Mesothelial cell of epicardium (in vitro differentiated cells): ENCODE measurements around the gene TBCD. TPM values are rescaled to one million over a fixed set of nuclear protein-coding genes. Genes with fewer than 3 reads are reported as not detected.

Experiments used
- DNase-seq, 2 experiments: peaks; one replicate each; pipeline ENCODE4 v3.0.0; 2021; ENCODE audit warnings: low spot score in 2 of 2; ENCODE audit not compliant: unreplicated experiment in 2 of 2
- H3K27ac Mint-ChIP-seq: 2 replicates; pipeline ENCODE4 v1.8.0; 2021; ENCODE audit warnings: mixed read lengths
- H3K27me3 Mint-ChIP-seq: 2 replicates; pipeline ENCODE4 v1.8.0; 2021; ENCODE audit warnings: low read depth, mixed read lengths
- H3K36me3 Mint-ChIP-seq: 2 replicates; pipeline ENCODE4 v1.8.0; 2021; ENCODE audit warnings: mixed read lengths
- H3K4me1 Mint-ChIP-seq: 2 replicates; pipeline ENCODE4 v1.8.0; 2021; ENCODE audit warnings: mixed read lengths
- H3K4me3 Mint-ChIP-seq: 2 replicates; pipeline ENCODE4 v1.8.0; 2021; ENCODE audit warnings: mild to moderate bottlenecking, moderate library complexity, mixed read lengths
- H3K9me3 Mint-ChIP-seq: 2 replicates; pipeline ENCODE4 v1.8.0; 2021; ENCODE audit warnings: mixed read lengths
- CTCF ChIP-seq: fragments of 200-600 bp; sonication (generic); IDR thresholded peaks from one replicate; pipeline ENCODE4 v1.5.0; 2021; ENCODE audit warnings: antibody characterized with exemption; ENCODE audit not compliant: unreplicated experiment
- total RNA-seq: library from RNA; stranded (reverse); gene quantifications from 3 replicates; pipeline ENCODE4 v1.2.1, GENCODE V29; 2021

TBCD gene
- total RNA-seq, 1 donor from 2014 or later = 117 TPM

- Mint-ChIP-seq H3K27ac (no peak overlapping the region), H3K36me3 (peaks cover 29% of the 10 kb centered on the region), H3K9me3 (peaks cover 15% of the 10 kb centered on the region), H3K27me3 (no peaks in the 10 kb centered on the region), H3K4me3 (no peak overlapping the region), H3K4me1 (no peaks in the 10 kb centered on the region)
- DNase-seq = no peak
- no peak for TF ChIP-seq CTCF
These were observed 49.0 kb downstream of the TBCD start for GRCh38 chr17:82800885-82801284.

GRCh38 chr17:82801377-82801970, 49.6 kb downstream of the TBCD start:
- Mint-ChIP-seq H3K4me3 (no peak overlapping the region), H3K4me1 (peaks cover 2% of the 10 kb centered on the region), H3K9me3 (peaks cover 15% of the 10 kb centered on the region), H3K36me3 (peaks cover 29% of the 10 kb centered on the region), H3K27me3 (no peaks in the 10 kb centered on the region), H3K27ac (no peak overlapping the region)
- TF ChIP-seq CTCF = no peak
- DNase-seq = no peak

GRCh38 chr17:82802075-82802780, 50.4 kb downstream of the TBCD start:
- DNase-seq = no peak
- Mint-ChIP-seq H3K9me3 (peaks cover 15% of the 10 kb centered on the region), H3K27me3 (no peaks in the 10 kb centered on the region), H3K36me3 (peaks cover 32% of the 10 kb centered on the region), H3K27ac (no peak overlapping the region), H3K4me1 (peaks cover 9% of the 10 kb centered on the region), H3K4me3 (no peak overlapping the region)
- TF ChIP-seq CTCF = no peak

GRCh38 chr17:82803185-82803584, 51.3 kb downstream of the TBCD start:
- H3K27me3 Mint-ChIP-seq = no peaks in the 10 kb centered on the region
- DNase-seq = no peak
- no peak overlapping the region for H3K27ac Mint-ChIP-seq
- no peak overlapping the region for H3K4me3 Mint-ChIP-seq
- peaks cover 32% of the 10 kb centered on the region for H3K36me3 Mint-ChIP-seq
- H3K4me1 Mint-ChIP-seq = peaks cover 11% of the 10 kb centered on the region
- TF ChIP-seq CTCF = no peak
- H3K9me3 Mint-ChIP-seq = peaks cover 15% of the 10 kb centered on the region

GRCh38 chr17:82803606-82804005, 51.7 kb downstream of the TBCD start:
- H3K27me3 Mint-ChIP-seq = no peaks in the 10 kb centered on the region
- TF ChIP-seq CTCF = no peak
- H3K27ac Mint-ChIP-seq = no peak overlapping the region
- H3K4me1 Mint-ChIP-seq = peaks cover 11% of the 10 kb centered on the region
- H3K4me3 Mint-ChIP-seq = no peak overlapping the region
- no peak for DNase-seq
- peaks cover 32% of the 10 kb centered on the region for H3K36me3 Mint-ChIP-seq
- peaks cover 15% of the 10 kb centered on the region for H3K9me3 Mint-ChIP-seq
